SU-DHL-6 (cell line): Measurements from ENCODE around the gene SNED1.

ENCODE experiments used
- H2AFZ ChIP-seq: fragments of 200-600 bp; sonication (generic); 2 replicates; pipeline ENCODE4 v1.6.1; 2014; ENCODE audit warnings: low read depth, mild to moderate bottlenecking, moderate library complexity, mixed read lengths, antibody characterized with exemption, low read length; ENCODE audit not compliant: severe bottlenecking
- H3F3A ChIP-seq: fragments of 200-600 bp; shearing (Covaris generic); 2 replicates; pipeline ENCODE4 v1.6.0; 2016; ENCODE audit warnings: antibody characterized with exemption, mild to moderate bottlenecking; ENCODE audit not compliant: insufficient read depth
- H3K27ac ChIP-seq: fragments of 200-600 bp; sonication (generic); 2 replicates; pipeline ENCODE4 v1.5.1; 2016; ENCODE audit warnings: low read depth, mild to moderate bottlenecking, low read length, moderate library complexity, mixed read lengths
- H3K27me3 ChIP-seq: fragments of 200-600 bp; sonication (generic), shearing (Covaris generic); 2 replicates; pipeline ENCODE4 v1.6.0; 2014; ENCODE audit warnings: mild to moderate bottlenecking, low read length
- H3K36me3 ChIP-seq: fragments of 200-600 bp; sonication (generic); 2 replicates; pipeline ENCODE4 v1.6.1; 2014; ENCODE audit warnings: mild to moderate bottlenecking, low read length, mixed read lengths
- H3K4me2 ChIP-seq: fragments of 300-600, 200-600 bp; shearing (Covaris generic), sonication (generic); 2 replicates; pipeline ENCODE4 v1.6.0; 2014; ENCODE audit warnings: low read length, low read depth, mild to moderate bottlenecking; ENCODE audit not compliant: poor library complexity, severe bottlenecking
- H3K4me3 ChIP-seq: fragments of 200-600 bp; sonication (generic); 2 replicates; pipeline ENCODE4 v1.5.1; 2014; ENCODE audit warnings: antibody characterized with exemption, low read length, mild to moderate bottlenecking, mixed read lengths; ENCODE audit not compliant: insufficient read depth, poor library complexity, severe bottlenecking
- H3K79me2 ChIP-seq: fragments of 200-600 bp; sonication (generic); 2 replicates; pipeline ENCODE4 v1.6.1; 2014; ENCODE audit warnings: mild to moderate bottlenecking, low read length, moderate library complexity; ENCODE audit not compliant: insufficient read depth
- H3K9ac ChIP-seq: fragments of 200-600 bp; sonication (generic); 2 replicates; pipeline ENCODE4 v1.7.0; 2014; ENCODE audit warnings: mild to moderate bottlenecking, low read length
- H3K9me2 ChIP-seq: fragments of 200-600 bp; sonication (generic); replicated peaks from 2 replicates; pipeline ENCODE4 v1.6.1; 2014; ENCODE audit warnings: low read length; ENCODE audit not compliant: insufficient read depth
- H3K9me3 ChIP-seq: fragments of 200-600 bp; sonication (generic); 2 replicates; pipeline ENCODE4 v1.6.1; 2014; ENCODE audit warnings: low read length, mixed read lengths; ENCODE audit not compliant: insufficient read depth
- H4K20me1 ChIP-seq: fragments of 200-600 bp; sonication (generic); 2 replicates; pipeline ENCODE4 v1.6.1; 2014; ENCODE audit warnings: low read depth, mild to moderate bottlenecking, antibody characterized with exemption, low read length, moderate library complexity, mixed read lengths
- CTCF ChIP-seq: fragments of 200-600 bp; sonication (generic); IDR thresholded peaks from one replicate; pipeline ENCODE4 v1.5.1; 2017; ENCODE audit warnings: antibody characterized with exemption, mild to moderate bottlenecking, low read length, moderate library complexity; ENCODE audit not compliant: insufficient read depth, poor library complexity, severe bottlenecking
- EZH2phosphoT487 ChIP-seq: fragments of 200-600 bp; sonication (generic), shearing (Covaris generic); conservative IDR thresholded peaks from 2 replicates; pipeline ENCODE4 v1.6.1; 2018; ENCODE audit warnings: mild to moderate bottlenecking, antibody characterized with exemption, low read length, moderate library complexity, mixed read lengths

The SNED1 gene

GRCh38 chr2:240965296-240965904 lies 33.0 kb upstream of the SNED1 start:
- no peak overlapping the region for H3K27ac ChIP-seq
- no peak overlapping the region for H3K4me3 ChIP-seq
- H3K9me3 ChIP-seq: no peaks in the 10 kb centered on the region
- H3K4me2 ChIP-seq: no peak overlapping the region
- no peaks in the 10 kb centered on the region for H3K27me3 ChIP-seq
- no peaks in the 10 kb centered on the region for H3K79me2 ChIP-seq
- H3K9me2 ChIP-seq: no peaks in the 10 kb centered on the region
- no peaks in the 10 kb centered on the region for H3K36me3 ChIP-seq
- no peak for TF ChIP-seq CTCF
- no peak for TF ChIP-seq EZH2phosphoT487
- no peak overlapping the region for H2AFZ ChIP-seq
- H3F3A ChIP-seq: no peaks in the 10 kb centered on the region
- H4K20me1 ChIP-seq: no peaks in the 10 kb centered on the region
- no peak overlapping the region for H3K9ac ChIP-seq

- Histone ChIP-seq H3K27ac (no peak overlapping the region), H3K27me3 (no peaks in the 10 kb centered on the region), H3K9me3 (no peaks in the 10 kb centered on the region), H3K36me3 (no peaks in the 10 kb centered on the region), H3F3A (no peaks in the 10 kb centered on the region), H2AFZ (no peak overlapping the region), H3K79me2 (no peaks in the 10 kb centered on the region), H4K20me1 (no peaks in the 10 kb centered on the region), H3K4me2 (no peak overlapping the region), H3K4me3 (no peak overlapping the region), H3K9ac (no peak overlapping the region), H3K9me2 (no peaks in the 10 kb centered on the region)
- TF ChIP-seq EZH2phosphoT487: no peak
- TF ChIP-seq CTCF: no peak
Measured at GRCh38 chr2:240965905-240966456, 32.4 kb upstream of the SNED1 start.

GRCh38 chr2:240966457-240966905 lies 31.9 kb upstream of the SNED1 start:
- H3K4me2 ChIP-seq: no peak overlapping the region
- H3K9ac ChIP-seq: no peak overlapping the region
- H2AFZ ChIP-seq: no peak overlapping the region
- H3F3A ChIP-seq: no peaks in the 10 kb centered on the region
- H3K9me3 ChIP-seq: no peaks in the 10 kb centered on the region
- no peaks in the 10 kb centered on the region for H3K36me3 ChIP-seq
- H3K9me2 ChIP-seq: no peaks in the 10 kb centered on the region
- H3K79me2 ChIP-seq: no peaks in the 10 kb centered on the region
- no peaks in the 10 kb centered on the region for H3K27me3 ChIP-seq
- TF ChIP-seq EZH2phosphoT487 (no peak), CTCF (no peak)
- no peak overlapping the region for H3K4me3 ChIP-seq
- no peak overlapping the region for H3K27ac ChIP-seq
- no peaks in the 10 kb centered on the region for H4K20me1 ChIP-seq
